Ishikawa (cell line): ENCODE measurements around the gene PNMA6E.

Source experiments
- CEBPB ChIP-seq: IDR thresholded peaks from 2 replicates; pipeline ENCODE4 v1.6.1; 2012
- EGR1 ChIP-seq: IDR thresholded peaks from 2 replicates; pipeline ENCODE4 v1.6.1; 2012
- EP300 ChIP-seq: IDR thresholded peaks from 2 replicates; pipeline ENCODE4 v1.6.1; 2012; ENCODE audit warnings: borderline replicate concordance
- FOXM1 ChIP-seq: IDR thresholded peaks from 2 replicates; pipeline ENCODE4 v1.6.1; 2012; ENCODE audit warnings: low read depth, borderline replicate concordance
- NFIC ChIP-seq: IDR thresholded peaks from 2 replicates; pipeline ENCODE4 v1.6.1; 2012
- RAD21 ChIP-seq: IDR thresholded peaks from 2 replicates; pipeline ENCODE4 v1.6.1; 2012; ENCODE audit warnings: low read depth
- TAF1 ChIP-seq: IDR thresholded peaks from 2 replicates; pipeline ENCODE4 v1.6.1; 2012; ENCODE audit warnings: low read depth, mild to moderate bottlenecking
- TCF12 ChIP-seq: IDR thresholded peaks from 2 replicates; pipeline ENCODE4 v1.6.1; 2012; ENCODE audit warnings: low read depth
- TEAD4 ChIP-seq: IDR thresholded peaks from 2 replicates; pipeline ENCODE4 v1.6.1; 2012
- YY1 ChIP-seq: IDR thresholded peaks from 2 replicates; pipeline ENCODE4 v1.6.1; 2012; ENCODE audit warnings: low read depth
- ZBTB7A ChIP-seq: IDR thresholded peaks from 2 replicates; pipeline ENCODE4 v1.6.1; 2012; ENCODE audit warnings: low read depth
- TF ChIP-seq, protein P1 (sequence below): IDR thresholded peaks from 2 replicates; pipeline ENCODE4 v1.6.1; 2012
- TF ChIP-seq, protein P2 (sequence below): IDR thresholded peaks from 2 replicates; pipeline ENCODE4 v1.6.1; 2012

The PNMA6E gene

DNA sequence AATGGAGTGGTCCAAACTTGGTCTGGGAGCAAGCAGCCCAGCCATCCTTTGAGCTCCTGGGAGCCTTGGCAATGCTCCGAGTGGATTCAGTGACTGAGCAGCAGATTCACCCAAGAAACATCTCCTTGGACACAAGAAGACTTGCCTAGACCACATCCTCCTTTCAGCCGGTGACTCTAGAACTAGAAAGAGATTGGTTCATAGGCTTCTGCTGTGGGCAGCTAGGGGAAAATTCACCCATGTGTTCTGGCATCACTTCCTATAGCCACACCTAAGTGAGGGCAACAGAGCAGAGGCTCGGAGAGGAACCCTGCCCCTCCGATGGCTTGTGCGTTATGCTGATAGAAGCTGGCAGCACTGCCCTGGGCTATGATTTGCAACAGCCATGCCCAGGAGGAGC lies 51.2 kb downstream of the PNMA6E start:
- no peak for TF ChIP-seq FOXM1
- no peak for TF ChIP-seq TEAD4

DNA sequence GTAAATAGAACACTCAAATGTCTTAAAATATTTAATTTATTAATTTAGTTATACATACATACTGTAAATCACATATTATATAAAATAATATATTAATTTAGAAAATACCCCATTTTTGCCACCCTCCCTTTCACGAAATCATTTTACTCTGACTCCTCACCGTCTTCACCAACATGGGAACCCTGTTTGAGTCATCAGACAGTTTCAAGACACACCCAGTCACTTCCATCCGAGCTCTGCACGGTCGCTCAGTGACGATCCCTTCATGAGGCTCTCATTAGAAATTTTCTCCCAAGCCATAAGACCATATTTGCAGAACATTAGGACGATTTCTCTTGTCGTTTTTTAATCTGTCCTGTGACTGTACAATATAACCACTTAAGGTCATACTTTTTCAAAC lies 52.7 kb downstream of the PNMA6E start:
- TF ChIP-seq TCF12 (no peak), CEBPB (no peak), NFIC (no peak), EGR1 (no peak), ZBTB7A (no peak), TAF1 (no peak), YY1 (no peak), EP300 (no peak)
- TF ChIP-seq, protein P1, sequence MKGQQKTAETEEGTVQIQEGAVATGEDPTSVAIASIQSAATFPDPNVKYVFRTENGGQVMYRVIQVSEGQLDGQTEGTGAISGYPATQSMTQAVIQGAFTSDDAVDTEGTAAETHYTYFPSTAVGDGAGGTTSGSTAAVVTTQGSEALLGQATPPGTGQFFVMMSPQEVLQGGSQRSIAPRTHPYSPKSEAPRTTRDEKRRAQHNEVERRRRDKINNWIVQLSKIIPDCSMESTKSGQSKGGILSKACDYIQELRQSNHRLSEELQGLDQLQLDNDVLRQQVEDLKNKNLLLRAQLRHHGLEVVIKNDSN, result no peak
- TF ChIP-seq, protein P2, sequence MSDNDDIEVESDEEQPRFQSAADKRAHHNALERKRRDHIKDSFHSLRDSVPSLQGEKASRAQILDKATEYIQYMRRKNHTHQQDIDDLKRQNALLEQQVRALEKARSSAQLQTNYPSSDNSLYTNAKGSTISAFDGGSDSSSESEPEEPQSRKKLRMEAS, result no peak

DNA sequence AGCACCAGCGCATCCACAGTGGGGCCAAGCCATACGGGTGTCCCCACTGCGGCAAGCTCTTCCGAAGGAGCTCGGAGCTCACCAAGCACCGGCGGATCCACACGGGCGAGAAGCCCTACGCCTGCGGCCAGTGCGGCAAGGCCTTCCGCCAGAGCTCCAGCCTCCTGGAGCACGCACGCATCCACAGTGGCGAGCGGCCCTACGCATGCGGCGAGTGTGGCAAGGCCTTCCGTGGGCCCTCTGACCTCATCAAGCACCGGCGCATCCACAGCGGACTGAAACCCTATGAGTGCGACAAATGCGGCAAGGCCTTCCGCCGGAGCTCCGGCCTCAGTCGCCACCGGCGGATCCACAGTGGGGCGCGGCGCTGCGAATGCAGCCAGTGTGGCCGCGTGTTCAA lies 53.6 kb downstream of the PNMA6E start:
- TF ChIP-seq RAD21, result no peak
- TF ChIP-seq, protein P1, result no peak
